GM21515 (cell line): ENCODE data around the gene USP6.
"Not testable (repeated sequence)": the region's sequence is repeated elsewhere in the genome, so short reads cannot be mapped to it uniquely, and the experiment has no call there.

Experiments used
- ATAC-seq: cut with Tn5 transposase; IDR thresholded peaks from one replicate; pipeline ENCODE4 v1.9.1; 2021; ENCODE audit not compliant: unreplicated experiment

USP6 gene

DNA sequence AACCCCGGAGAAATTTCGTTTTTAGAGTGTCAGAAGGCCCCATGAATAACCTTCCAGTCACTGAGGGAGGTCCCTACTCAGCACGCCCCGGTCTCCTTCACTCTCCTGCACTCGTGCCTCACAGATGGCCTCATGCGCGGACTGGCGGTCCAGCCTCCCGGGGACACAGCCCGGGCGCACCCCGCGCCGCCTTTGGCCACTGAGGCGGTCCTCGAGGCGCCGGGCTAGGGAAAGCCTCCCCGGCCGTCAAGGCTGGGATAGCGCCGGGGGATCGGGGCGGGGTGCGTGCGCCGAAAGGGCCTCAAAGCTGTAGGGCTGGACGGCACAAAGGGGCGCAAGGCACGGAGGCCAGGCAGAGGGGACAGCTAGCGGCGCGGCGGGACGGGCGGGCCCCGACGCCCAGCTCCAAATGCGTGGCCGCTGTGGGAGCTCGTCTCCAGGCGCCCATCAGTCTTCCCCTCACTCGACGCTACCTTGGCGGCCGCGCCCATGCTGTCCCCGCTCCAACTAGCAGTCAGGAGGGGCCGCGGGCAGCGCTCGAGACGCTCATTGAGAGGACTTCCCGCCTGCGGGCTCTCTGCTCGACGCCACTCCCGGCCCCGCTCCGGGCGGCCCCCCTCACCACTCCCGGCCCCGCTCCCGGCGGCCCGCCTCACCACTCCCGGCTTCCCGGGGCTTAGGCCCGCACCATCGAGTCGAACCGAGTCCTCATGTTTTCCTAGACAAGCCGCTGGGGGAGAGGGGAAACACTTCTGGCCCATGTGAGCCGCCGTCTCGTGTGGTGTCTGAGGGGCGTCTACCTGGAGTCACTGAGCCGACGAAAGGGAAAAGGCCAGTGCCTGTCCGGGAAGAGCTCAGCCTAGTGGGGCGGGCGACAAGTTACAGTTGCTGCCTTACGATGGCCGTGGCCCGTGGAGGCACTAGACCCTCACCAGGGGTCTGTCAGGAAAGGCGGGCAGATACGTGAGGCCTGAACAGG is at the start of gene USP6:
USP6 (plus strand) TSS at position 360 of the 979 bp plus-strand sequence. CDS start 14,336 bp downstream, outside the sequence.
- no peak for ATAC-seq

GRCh38 chr17:5068236-5068635 is 47.6 kb upstream of the USP6 start:
- no peak for ATAC-seq

DNA sequence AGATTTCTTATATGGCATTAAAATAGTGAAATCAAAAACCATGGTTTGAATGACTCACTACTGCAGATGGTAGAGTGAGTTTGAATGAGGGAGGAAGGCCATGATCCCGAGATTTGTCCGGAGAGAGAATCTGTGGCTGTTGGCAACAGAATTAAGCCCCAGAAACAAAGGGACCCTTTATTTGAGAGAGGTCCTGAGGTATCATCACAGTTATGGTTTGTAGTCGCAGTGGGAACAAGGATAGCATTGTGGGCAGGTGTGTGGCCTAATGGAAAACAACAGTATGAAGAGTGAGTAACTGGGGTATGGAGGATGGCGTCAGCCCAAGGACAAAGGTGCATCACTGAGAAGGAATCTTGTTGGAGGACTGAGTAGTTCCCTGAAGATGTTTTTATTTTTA is 46.1 kb upstream of the USP6 start:
- no peak for ATAC-seq

- not testable (repeated sequence) for ATAC-seq
Measured at GRCh38 chr17:5075472-5075871, 40.4 kb upstream of the USP6 start.

GRCh38 chr17:5077275-5077674 is 38.6 kb upstream of the USP6 start:
- ATAC-seq, result not testable (repeated sequence)

DNA sequence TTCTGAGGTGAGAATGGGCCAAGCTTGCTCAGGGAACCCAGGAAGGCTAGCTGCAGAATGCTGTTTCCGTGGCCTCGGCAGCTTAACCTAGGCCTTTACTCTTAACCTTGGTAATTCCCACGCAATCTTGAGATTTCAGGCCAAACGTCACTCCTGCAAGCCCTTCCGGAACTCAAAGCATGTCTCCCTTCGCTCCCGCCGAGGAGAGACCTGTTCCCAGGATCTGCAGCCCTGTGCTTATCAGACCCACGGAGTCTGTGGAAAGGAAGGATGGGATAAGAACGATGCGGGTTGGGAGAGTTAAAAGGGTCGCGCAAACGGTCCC is 38.1 kb upstream of the USP6 start:
- ATAC-seq, result no peak

DNA sequence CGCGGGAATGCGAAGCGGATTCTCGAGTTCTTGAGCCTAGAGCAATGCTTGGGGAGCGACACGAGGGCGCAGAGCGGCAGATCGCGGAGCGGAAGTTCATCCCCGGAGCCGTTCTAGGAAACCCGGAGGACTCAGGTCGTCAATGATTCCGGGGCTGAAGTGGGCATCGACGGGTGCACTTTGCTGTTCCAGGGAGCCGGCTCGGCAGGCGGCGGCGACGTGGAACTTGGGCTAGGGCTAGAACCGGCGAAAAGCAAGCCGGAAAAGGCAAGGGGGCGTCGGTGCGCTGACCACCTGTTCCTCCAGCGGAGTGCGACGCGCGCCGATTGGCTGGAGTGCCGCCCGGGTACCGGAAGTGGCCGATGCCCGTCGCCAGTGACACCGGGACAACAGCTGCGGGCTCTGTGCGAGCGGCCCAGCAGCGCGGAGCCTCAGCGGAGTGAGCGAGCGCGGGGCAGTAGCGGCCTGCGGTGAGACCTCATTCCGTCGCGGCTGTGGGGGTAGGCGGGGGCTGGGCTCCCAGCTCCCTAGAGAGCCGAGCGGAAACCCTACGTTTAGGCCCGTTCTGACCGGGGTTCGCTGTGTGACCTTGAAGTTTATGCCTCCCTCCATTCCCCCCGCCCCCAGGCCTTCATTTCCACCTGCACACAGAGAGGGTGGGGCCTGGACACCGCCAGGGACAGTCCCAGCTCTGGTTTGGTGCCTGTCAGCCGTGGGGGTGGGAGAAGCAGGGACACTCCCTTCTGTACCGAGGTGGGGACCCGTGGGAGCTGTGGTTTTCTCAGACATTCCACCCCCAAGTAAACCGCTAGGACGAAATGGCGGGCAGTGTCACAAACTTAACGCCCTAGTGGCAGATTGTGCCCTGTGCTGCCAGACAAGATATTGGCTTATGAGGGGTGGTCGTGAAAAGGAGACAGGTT is 37.5 kb upstream of the USP6 start, which contains the start of gene ZFP3:
ZFP3 (plus strand) TSS at position 362 of the 923 bp plus-strand sequence. CDS start 13,038 bp downstream, outside the sequence.
- ATAC-seq, result peak; percentile 73

DNA sequence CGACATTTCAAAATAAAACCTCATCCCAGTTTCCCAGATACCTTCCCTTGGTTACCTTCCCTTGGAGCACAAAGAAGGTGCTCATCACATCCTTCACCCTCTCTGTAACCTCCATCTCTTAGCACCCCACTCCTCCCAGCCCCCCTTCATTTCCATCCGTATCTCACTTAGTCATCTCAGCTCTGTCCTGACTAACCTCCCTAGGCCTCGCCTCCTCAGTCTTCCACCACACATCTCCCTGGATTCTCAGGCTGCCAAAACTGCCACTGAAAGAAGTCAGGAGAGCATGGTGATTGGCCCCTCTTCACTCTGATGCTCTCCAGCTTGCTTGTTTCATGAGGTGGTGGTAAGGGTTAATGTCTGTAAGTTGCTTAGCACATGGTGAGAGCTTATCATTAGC is 35.2 kb upstream of the USP6 start:
- no peak for ATAC-seq

DNA sequence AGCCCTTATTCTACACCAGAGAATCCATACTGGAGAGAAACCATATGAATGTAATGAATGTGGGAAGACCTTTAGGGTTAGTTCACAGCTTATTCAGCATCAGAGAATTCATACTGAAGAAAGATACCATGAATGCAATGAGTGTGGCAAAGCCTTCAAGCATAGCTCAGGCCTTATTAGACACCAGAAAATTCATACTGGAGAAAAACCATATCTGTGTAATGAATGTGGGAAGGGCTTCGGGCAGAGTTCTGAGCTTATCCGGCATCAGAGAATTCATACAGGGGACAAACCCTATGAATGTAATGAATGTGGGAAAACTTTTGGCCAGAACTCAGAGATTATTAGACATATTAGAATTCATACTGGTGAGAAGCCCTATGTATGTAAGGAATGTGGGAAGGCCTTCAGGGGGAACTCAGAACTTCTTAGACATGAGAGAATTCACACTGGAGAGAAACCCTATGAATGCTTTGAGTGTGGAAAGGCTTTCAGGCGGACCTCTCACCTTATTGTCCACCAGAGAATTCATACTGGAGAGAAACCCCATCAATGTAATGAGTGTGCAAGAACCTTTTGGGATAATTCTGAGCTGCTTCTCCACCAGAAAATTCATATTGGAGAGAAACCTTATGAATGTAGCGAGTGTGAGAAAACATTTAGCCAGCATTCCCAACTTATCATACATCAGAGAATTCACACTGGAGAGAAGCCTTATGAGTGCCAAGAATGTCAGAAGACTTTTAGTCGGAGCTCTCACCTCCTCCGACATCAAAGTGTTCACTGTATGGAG is 23.4 kb upstream of the USP6 start:
- ATAC-seq, result no peak

DNA sequence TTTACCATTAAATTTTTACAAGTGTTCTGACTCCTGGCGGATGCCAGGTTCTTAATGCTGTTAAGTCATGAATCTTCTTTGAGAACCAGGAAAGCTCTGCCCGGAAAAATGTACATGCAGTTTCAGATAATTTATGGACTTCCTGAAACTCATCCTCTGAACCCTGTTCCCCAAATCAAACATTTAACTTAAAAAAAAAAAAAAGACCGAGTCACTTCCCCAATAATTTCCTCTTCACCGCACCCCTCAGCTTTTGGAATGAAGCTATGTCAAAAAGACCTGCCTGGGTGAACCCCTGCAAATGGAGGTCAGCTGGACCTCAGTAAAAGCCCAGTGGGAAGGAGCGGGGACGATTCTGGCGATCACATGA is 19.1 kb upstream of the USP6 start:
- ATAC-seq, result no peak

DNA sequence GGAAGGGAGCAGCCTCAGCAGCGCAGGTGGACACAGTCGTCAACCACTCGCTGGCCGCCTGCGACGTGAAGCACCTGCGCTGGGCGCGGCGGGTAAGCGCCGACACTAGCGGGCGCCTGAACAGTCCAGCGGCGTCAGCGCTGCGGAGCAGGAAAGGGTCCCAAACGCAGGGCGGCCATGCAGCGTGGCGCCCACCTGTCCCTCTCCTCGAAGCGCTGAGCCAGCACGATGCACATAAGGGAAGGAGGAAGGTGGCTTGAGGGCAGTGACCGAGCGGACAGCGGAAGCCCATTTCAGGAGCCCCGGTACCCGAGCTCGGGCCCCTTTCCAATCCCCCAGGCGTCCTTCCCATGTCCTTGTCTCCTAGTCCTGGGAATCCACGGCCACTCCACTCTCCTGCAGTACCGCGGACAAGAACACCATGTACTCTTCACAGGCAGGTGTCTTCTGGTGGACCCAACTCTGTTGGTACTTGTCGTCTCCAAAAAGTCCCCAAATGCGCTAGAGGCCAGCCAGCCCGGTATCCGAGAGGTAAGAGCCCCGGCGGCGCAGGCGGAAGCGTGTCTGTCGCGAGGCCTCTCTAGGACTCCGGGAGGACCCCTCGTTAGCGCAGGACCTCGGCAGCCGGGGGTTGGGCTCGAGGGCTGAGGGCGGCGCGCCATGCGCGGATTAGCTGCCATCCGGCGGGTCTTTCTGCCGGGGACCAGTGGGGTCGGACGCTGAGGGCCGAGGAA is 18.6 kb upstream of the USP6 start:
- no peak for ATAC-seq

DNA sequence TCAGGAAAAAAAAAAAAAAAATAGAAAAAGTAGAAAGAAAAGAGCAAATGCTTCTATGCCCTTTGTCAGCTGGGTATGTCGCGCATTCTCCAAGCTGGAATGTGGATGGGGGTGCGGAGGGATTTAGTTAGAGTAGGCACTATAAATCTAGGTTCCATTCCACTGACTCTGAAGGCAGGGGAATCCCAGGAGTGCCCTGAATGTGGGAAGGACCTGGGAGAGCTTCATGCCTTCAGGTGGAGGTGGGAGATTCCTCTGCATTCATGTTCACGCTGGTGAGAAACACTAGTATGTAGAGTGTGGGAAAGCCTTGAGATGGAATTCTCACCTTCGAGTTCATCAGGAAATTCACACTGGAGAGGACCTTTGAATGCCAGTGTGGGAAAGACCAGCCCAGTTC is 16.6 kb upstream of the USP6 start:
- no peak for ATAC-seq

DNA sequence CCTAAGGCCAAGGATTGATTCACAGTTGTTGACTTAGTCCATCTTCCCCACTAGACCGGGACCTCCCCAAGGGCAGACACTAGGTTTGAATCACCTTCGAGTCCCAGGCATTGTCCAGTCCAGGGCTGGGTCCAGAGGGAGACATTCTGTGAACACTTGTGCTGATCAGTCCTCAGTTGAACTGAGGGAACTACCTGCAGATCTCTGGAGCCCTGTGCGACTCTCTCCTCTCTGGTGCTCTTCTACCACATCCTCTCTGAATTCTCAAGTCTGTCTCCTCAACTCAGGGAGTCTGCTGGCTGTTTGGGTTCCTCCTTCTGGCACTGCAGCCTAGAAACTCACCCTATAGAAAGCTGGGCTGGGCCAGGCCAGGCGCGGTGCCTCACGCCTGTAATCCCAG is 15.0 kb upstream of the USP6 start:
- no peak for ATAC-seq

DNA sequence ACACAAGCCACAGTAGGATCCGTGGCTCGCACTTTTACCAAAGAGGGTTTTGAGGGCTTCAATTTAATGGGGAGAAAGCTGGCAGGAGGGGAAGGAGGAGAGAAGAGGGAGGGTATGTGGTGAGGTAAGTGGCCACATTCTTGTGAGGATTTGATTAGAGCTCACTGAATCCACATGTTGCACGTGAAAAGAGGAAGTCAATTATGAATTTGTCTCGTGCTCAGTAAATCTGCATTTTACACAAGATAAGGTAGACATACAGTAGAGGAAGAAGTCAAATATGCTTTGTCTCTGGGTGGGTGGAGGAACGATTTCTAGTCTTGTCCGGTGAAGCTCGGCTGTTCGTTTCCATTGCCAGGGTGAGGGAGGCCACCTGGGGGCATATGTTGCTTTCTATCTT is 5.0 kb upstream of the USP6 start:
- ATAC-seq, result peak; percentile 3

- peak; percentile 86 for ATAC-seq
Measured at GRCh38 chr17:5111402-5112204, 4.2 kb upstream of the USP6 start, which contains the start of gene ZNF232. Gene ZNF232 (minus strand): TSS chr17:5111878. CDS start chr17:5111822, 56 bp downstream.

GRCh38 chr17:5118219-5118618 is 2.4 kb downstream of the USP6 start:
- no peak for ATAC-seq

- no peak for ATAC-seq
Measured at GRCh38 chr17:5120036-5120435, 4.2 kb downstream of the USP6 start.

- not testable (repeated sequence) for ATAC-seq
Measured at GRCh38 chr17:5120436-5121185, 4.8 kb downstream of the USP6 start.
